Measurements from ENCODE around the gene MARCHF3. TPM values are rescaled to one million over a fixed set of nuclear protein-coding genes. Genes with fewer than 3 reads are reported as not detected.

The MARCHF3 gene
- total and polyA plus RNA-seq, 2 donors (not counting 3 experiments of a cell fraction or from before 2014, with no cell fraction given): 31.9 to 35.0 TPM

- no peaks in the 10 kb centered on the region for H3K27me3 ChIP-seq (ENCODE audit: control insufficient read depth in 2 of 2, insufficient read depth in 2 of 2, low read length in 2 of 2)
- no peaks in the 10 kb centered on the region for H3K9me1 ChIP-seq (replicated peaks; ENCODE audit: control insufficient read depth, extremely low read depth, insufficient read depth, low read length)
- H3K4me3 ChIP-seq (replicated peaks in 1 of 3; ENCODE audit: insufficient read depth in 1 of 3, low read depth in 1 of 3, low read length in 3 of 3): no peak overlapping the region
- dilution Hi-C loops (cut with MboI; ENCODE audit: extremely low pct_ligation_motif_present, low sequenced_read_pairs): no loop called here
- FAIRE-seq: no peak
- TF ChIP-seq JUN (IDR thresholded peaks at IDR 0.05; ENCODE audit: borderline replicate concordance, insufficient read depth, insufficient read length, low read depth) (no peak), POLR2A (IDR thresholded peaks at IDR 0.05; ENCODE audit: low read depth, low read length) (no peak), MAX (IDR thresholded peaks at IDR 0.05; ENCODE audit: insufficient read depth, insufficient read length) (no peak), EZH2 (IDR thresholded peaks at IDR 0.05; ENCODE audit: borderline replicate concordance, low read depth, low read length, severe bottlenecking) (no peak), CTCF (IDR thresholded peaks at IDR 0.05; ENCODE audit: extremely low read depth in 1 of 2, insufficient read depth in 1 of 2, low read depth in 1 of 2, low read length in 2 of 2) (no peak), POLR2AphosphoS5 (IDR thresholded peaks at IDR 0.05; ENCODE audit: insufficient read depth, low read depth, low read length) (no peak), MYC (IDR thresholded peaks at IDR 0.05; ENCODE audit: low read depth, low read length) (no peak), GATA2 (IDR thresholded peaks at IDR 0.05; ENCODE audit: insufficient read depth, insufficient read length, low read depth, low read length) (no peak), FOS (IDR thresholded peaks at IDR 0.05; ENCODE audit: borderline replicate concordance, insufficient read depth, low read length) (no peak)
- H3K27ac ChIP-seq (ENCODE audit: insufficient read depth, low read depth, low read length): no peak overlapping the region
- ChIA-PET POLR2A (no interaction called here), CTCF (no interaction called here)
- no peak for DNase-seq (ENCODE audit: low read depth, low spot score)
- BruUV-seq (replicated peaks): no TSS peak
- intact Hi-C loops (cut with micrococcal nuclease): no loop called here
- H3K9ac ChIP-seq (replicated peaks; ENCODE audit: extremely low read depth, insufficient read depth, low read length): no peak overlapping the region
- H3K79me2 ChIP-seq (ENCODE audit: control insufficient read depth, insufficient read depth, low read length): no peaks in the 10 kb centered on the region
- H3K36me3 ChIP-seq (ENCODE audit: control insufficient read depth in 2 of 2, extremely low read depth in 1 of 2, insufficient read depth in 2 of 2, low read length in 2 of 2): no peaks in the 10 kb centered on the region
- no peak overlapping the region for H3K4me2 ChIP-seq (ENCODE audit: insufficient read depth, low read length)
- no peaks in the 10 kb centered on the region for H4K20me1 ChIP-seq (replicated peaks; ENCODE audit: control insufficient read depth, extremely low read depth, insufficient read depth, low read length)
- H2AFZ ChIP-seq (ENCODE audit: low read depth, low read length): no peak overlapping the region
- peaks cover 18% of the 10 kb centered on the region for H3K4me1 ChIP-seq (ENCODE audit: control insufficient read depth, extremely low read depth, insufficient read depth, low read length)
- no peaks in the 10 kb centered on the region for H3K9me3 ChIP-seq (replicated peaks; ENCODE audit: control insufficient read depth, insufficient read depth, low read length)
Measured at GRCh38 chr5:126888175-126888574, 142.2 kb downstream of the MARCHF3 start.

Measured in endothelial cell of umbilical vein (primary cell).